ENCODE results near the gene GAS2L1.

DNA sequence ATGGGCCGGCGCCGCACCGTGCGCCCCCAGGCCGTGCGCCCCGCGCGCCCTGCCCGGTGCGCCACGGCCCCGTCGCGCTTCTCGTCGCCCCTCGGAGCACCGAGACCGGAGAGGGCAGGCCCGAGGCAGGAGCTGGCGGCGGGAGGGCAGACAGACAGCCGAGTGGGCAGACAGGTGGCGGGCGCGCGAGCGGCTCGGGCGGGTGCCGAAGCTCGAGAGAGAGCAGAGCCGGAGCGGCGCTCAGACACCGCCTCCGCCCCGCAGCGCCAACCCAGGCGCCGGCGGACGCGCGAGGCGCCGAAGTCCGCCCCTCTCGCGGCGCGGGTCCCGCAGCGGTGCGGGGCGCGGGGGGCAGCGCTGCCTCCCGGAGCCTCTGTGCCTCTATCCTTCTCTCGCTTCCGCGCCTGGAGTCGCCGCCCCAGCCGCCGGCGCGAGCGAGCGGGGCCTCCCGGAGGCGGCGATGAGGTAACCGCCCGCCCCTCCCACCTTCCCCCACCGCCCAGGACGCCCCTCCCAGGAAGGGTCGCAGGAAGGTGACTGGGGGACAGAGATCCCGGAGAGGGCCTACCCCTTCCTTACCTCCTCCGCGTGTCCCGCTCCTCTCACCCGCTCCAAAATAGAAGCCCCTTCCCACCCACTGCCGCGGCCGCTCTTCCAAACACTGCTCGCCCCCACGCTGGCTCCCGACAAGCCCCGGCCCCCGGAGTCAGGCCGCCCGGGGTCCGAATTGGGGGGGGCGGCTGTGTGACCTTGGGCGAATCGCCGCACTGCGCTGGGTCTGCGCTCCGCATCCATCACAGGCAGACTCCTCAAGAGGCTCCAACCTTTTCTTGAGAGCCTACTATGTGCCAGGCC is 9.1 kb downstream of the GAS2L1 start, which contains the start of gene RASL10A:
- TF ChIP-seq CTCF (conservative IDR thresholded peaks at IDR 0.05; ENCODE audit: low read length), result no peak
- no peak for TF ChIP-seq EZH2phosphoT487 (IDR thresholded peaks at IDR 0.05; ENCODE audit: borderline replicate concordance, low read depth, low read length)

Measured in OCI-LY7 (cell line).